Prostate gland (tissue), 2 donors: ENCODE data around the gene ZFAND2B. TPM values are rescaled to one million over a fixed set of nuclear protein-coding genes. Genes with fewer than 3 reads are reported as not detected.

ENCODE experiments used
- DNase-seq: peaks from one replicate; pipeline ENCODE4 v3.0.0-alpha.2; 2019; ENCODE audit warnings: low spot score
- H3K27ac ChIP-seq, 2 donors: fragments of 200-600 bp; sonication (generic); 2 replicates each; pipeline ENCODE4 v1.5.1; 2017 to 2019
- H3K27me3 ChIP-seq: fragments of 200-600 bp; sonication (generic); replicated peaks from 2 replicates; pipeline ENCODE4 v1.5.1; 2019; ENCODE audit not compliant: insufficient read depth
- H3K36me3 ChIP-seq, 2 donors: fragments of 200-600 bp; sonication (generic); 1 replicate in 1 of 2; 2 replicates in 1 of 2; pipeline versions ENCODE4 v1.5.1 to v1.8.1; 2017 to 2019
- H3K4me1 ChIP-seq: fragments of 200-600 bp; sonication (generic); replicated peaks from 2 replicates; pipeline ENCODE4 v1.5.1; 2019
- H3K4me3 ChIP-seq, 2 donors: fragments of 200-600 bp; sonication (generic); 2 replicates each; pipeline ENCODE4 v1.5.1; 2017 to 2019
- H3K9me3 ChIP-seq: fragments of 200-600 bp; sonication (generic); 2 replicates; pipeline ENCODE4 v1.5.1; 2017
- POLR2A ChIP-seq: fragments of 450-650 bp; IDR thresholded peaks from one replicate; pipeline ENCODE4 v1.6.1; 2016; ENCODE audit warnings: antibody characterized with exemption, mild to moderate bottlenecking
- POLR2AphosphoS5 ChIP-seq: sonication (generic); formaldehyde crosslinking; IDR thresholded peaks from one replicate; pipeline ENCODE4 v1.6.1; 2017; ENCODE audit warnings: antibody characterized with exemption
- WGBS: methylation state at CpG from one replicate; pipeline ENCODE4 v1.1.5; 2018; 5-methylcytosine and 5-hydroxymethylcytosine counted together
- intact Hi-C: fragments of 100-400 bp; cut with DNase I; formaldehyde crosslinking; loops from one replicate; pipeline ENCODE4 v1.14.2; 2022
- total RNA-seq, 2 donors: library from RNA; depleted of rRNA; stranded (reverse); fragments of >200 nt; gene quantifications; one replicate each; pipeline ENCODE4 v1.1.0, GENCODE V29; 2016
- TF ChIP-seq, protein P1 (sequence below), 4 experiments: fragments of 200-600 bp in 2 of 4; fragments of 450-650 bp in 2 of 4; sonication (generic) in 2 of 4; IDR thresholded peaks; 1 replicate in 3 of 4; 2 replicates in 1 of 4; pipeline ENCODE4 v1.5.1; 2016 to 2019; ENCODE audit warnings: antibody characterized with exemption in 4 of 4, mild to moderate bottlenecking in 2 of 4, moderate library complexity in 2 of 4

The ZFAND2B gene
- total RNA-seq, 2 donors from 2014 or later, result 49.0 to 57.2 TPM

DNA sequence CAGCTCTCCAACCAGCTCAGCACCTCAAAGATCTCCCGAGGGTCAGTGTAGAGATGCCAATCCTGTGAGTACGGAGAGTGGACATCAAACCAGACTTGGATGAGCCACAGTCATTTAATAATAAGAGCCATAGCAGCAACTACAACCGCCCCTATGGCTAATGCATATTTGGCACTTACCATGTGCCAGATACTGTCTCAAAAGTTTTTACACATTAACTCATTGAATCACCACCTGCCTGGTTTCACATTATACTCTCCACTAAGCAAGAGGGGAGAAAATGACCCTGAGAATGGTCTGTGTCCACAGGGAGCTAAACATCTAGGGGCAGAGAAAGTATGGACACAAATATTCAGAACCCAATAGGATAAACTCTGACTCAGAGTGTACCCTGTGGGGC is 32.4 kb upstream of the ZFAND2B start:
- Histone ChIP-seq H3K27ac (no peak overlapping the region), H3K4me3 (no peak overlapping the region), H3K27me3 (no peaks in the 10 kb centered on the region), H3K36me3 (no peaks in the 10 kb centered on the region), H3K4me1 (peaks cover 10% of the 10 kb centered on the region), H3K9me3 (no peaks in the 10 kb centered on the region)
- DNase-seq, result no peak
- intact Hi-C loops, result loop anchor here (10.0 kb wide), 1 partner anchor 341 kb away; the partner anchor contains the start of gene ASIC4
- TF ChIP-seq POLR2AphosphoS5, result no peak
- no peak for TF ChIP-seq POLR2A
- TF ChIP-seq, protein P1, sequence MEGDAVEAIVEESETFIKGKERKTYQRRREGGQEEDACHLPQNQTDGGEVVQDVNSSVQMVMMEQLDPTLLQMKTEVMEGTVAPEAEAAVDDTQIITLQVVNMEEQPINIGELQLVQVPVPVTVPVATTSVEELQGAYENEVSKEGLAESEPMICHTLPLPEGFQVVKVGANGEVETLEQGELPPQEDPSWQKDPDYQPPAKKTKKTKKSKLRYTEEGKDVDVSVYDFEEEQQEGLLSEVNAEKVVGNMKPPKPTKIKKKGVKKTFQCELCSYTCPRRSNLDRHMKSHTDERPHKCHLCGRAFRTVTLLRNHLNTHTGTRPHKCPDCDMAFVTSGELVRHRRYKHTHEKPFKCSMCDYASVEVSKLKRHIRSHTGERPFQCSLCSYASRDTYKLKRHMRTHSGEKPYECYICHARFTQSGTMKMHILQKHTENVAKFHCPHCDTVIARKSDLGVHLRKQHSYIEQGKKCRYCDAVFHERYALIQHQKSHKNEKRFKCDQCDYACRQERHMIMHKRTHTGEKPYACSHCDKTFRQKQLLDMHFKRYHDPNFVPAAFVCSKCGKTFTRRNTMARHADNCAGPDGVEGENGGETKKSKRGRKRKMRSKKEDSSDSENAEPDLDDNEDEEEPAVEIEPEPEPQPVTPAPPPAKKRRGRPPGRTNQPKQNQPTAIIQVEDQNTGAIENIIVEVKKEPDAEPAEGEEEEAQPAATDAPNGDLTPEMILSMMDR (IDR thresholded peaks at IDR 0.05), result no peak
- WGBS, result 92% methylated on average over 3 of the region's 3 CpGs

DNA sequence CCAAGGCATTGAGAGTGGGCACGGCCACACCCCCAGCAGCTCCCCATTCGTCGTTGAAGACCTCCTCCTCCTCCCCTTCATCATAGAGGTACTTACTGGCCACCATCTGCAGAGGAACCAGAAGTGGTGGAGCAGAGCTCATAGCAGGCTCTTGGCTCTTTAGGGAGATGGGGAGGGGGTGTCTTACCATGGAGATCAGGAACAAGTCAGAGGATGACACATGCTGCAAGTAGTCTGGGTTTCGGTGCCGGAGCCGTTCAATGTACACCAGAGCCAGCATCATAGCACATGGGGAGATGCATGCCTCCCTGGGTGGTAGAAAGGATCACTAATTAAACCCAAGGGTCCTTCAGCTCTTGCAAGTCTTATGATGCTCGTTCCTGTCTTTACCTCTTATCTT is 31.8 kb upstream of the ZFAND2B start:
- Histone ChIP-seq H3K36me3 (no peaks in the 10 kb centered on the region), H3K27me3 (no peaks in the 10 kb centered on the region), H3K27ac (no peak overlapping the region), H3K9me3 (no peaks in the 10 kb centered on the region), H3K4me3 (no peak overlapping the region), H3K4me1 (peaks cover 11% of the 10 kb centered on the region)
- DNase-seq, result no peak
- intact Hi-C loops, result loop anchor here (5.0 to 10.0 kb wide), 3 partner anchors 42 to 340 kb away; partner anchors contain the start of genes ABCB6, ASIC4 and DNPEP
- TF ChIP-seq POLR2AphosphoS5 (no peak), POLR2A (no peak)
- TF ChIP-seq, protein P1 (IDR thresholded peaks at IDR 0.05), result no peak
- 90% methylated on average over 7 of the region's 7 CpGs for WGBS

DNA sequence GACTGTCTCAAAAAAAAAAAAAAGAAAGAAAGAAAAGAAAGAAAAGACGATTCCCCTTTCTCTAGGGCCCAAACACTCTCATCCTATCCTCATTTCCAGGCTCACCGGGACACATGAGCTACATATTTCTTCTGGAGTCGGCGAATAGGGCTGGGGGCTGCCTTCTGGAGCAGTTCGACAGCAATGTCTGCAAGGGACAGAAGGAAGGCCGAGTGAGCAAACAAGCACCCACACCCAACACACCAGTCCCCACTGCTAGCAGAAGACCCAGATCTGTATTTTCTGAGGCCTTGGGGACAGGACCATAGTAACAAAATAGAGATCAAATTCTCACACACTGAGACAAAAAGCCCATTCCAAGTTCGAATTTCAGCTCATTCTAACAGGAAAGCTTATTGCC is 31.1 kb upstream of the ZFAND2B start:
- 76% methylated on average over 7 of the region's 7 CpGs for WGBS
- Histone ChIP-seq H3K27ac (peak overlapping the region; percentile 98 to 99), H3K27me3 (no peaks in the 10 kb centered on the region), H3K4me3 (peak overlapping the region in 1 of 2 donors; percentile 82), H3K9me3 (no peaks in the 10 kb centered on the region), H3K36me3 (no peaks in the 10 kb centered on the region), H3K4me1 (peaks cover 11% of the 10 kb centered on the region)
- TF ChIP-seq POLR2A (no peak), POLR2AphosphoS5 (no peak)
- TF ChIP-seq, protein P1 (IDR thresholded peaks at IDR 0.05), result no peak
- no peak for DNase-seq
- intact Hi-C loops, result loop anchor here (5.0 to 10.0 kb wide), 3 partner anchors 42 to 339 kb away; partner anchors contain the start of genes ABCB6, ASIC4 and DNPEP

DNA sequence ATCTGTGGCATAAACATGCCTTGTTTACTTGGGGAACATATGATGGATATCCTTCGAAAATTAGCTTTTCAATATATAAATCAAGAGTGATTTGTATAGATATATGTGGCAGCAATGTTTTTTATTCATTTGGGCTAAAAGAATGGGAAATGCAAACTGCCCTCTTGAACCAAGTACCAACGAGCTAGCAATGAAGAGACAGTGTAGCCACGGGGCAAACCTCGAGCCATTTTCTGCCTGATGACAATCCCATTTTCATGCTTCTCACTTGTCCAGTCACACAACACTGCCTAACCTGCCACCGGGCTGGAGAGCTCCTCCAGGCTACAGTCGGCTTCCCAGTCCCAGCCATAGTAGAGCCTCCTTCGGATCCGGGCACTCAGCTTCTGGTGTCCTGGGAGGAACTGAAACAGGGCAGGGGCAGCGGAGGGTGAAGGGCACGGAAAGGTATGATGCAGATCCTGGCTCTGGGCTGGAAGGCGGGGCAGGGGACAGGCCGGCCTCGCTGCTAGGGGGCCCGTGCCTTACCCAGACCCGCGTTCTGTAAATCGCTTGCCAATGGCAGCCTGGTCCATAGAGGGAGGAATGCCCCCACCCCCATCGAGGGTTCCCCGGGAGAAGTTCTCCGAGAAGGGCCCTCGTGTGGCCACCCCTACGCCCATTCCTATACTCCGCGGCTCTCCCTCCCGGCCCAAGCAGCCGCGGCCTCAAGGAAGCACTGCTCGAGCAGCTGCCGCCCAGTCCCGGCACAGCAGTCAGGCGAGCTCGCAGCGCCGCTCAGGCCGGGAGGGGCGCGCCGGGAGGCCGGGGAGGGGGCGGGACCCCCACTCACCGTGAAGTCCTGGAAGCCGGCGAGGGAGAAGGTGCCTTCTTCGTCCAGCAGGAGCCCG is 30.4 kb upstream of the ZFAND2B start:
- intact Hi-C loops, result loop anchor here (5.0 to 10.0 kb wide), 3 partner anchors 41 to 339 kb away; partner anchors contain the start of genes ABCB6, ASIC4 and DNPEP
- Histone ChIP-seq H3K4me1 (peaks cover 11% of the 10 kb centered on the region), H3K9me3 (no peaks in the 10 kb centered on the region), H3K27me3 (no peaks in the 10 kb centered on the region), H3K36me3 (peaks cover 0 to 2% of the 10 kb centered on the region in 2 donors), H3K4me3 (peak overlapping the region; percentile 73 to 82), H3K27ac (peak overlapping the region; percentile 98 to 99)
- TF ChIP-seq, protein P1 (IDR thresholded peaks at IDR 0.05), result peak in 1 of 4 experiments; percentile 5
- TF ChIP-seq POLR2A, result no peak
- DNase-seq, result peak; percentile 39
- WGBS, result 2% methylated on average over 43 of the region's 45 CpGs
